Endothelial cell of umbilical vein (primary cell): Measurements from ENCODE around the gene MMRN2. TPM values are rescaled to one million over a fixed set of nuclear protein-coding genes. Genes with fewer than 3 reads are reported as not detected.

Experiments used
- BruUV-seq: library from RNA; stranded (reverse); fragments of 400-500 nt; replicated peaks from 2 replicates; lab custom pipeline; 2021; lab: Mats Ljungman, UMichigan
- CTCF ChIA-PET: fragments of 300-600, 350-600 bp; sonication (Branson Sonifier 250); formaldehyde crosslinking; loops from one replicate; lab custom pipeline; 2021; ENCODE audit warnings: antibody characterized with exemption, inconsistent platforms; lab: Charles Lee
- POLR2A ChIA-PET: fragments of 300-600, 350-600 bp; sonication (Branson Sonifier 250); formaldehyde crosslinking; loops from one replicate; lab custom pipeline; 2021; ENCODE audit warnings: antibody characterized with exemption, inconsistent platforms; lab: Charles Lee
- DNase-seq: peaks from one replicate; pipeline ENCODE4 v3.0.0-alpha.2; 2011; ENCODE audit warnings: low read depth, low spot score
- FAIRE-seq: peaks from 2 replicates; lab custom pipeline; 2011; peaks lifted over from hg19 to GRCh38; lab: Jason Lieb, UNC
- H2AFZ ChIP-seq: 2 replicates; pipeline ENCODE4 v1.6.0; 2012; ENCODE audit warnings: low read depth, low read length, control low read depth, inconsistent platforms
- H3K27ac ChIP-seq: 2 replicates; pipeline ENCODE4 v1.5.1; 2011; ENCODE audit warnings: low read depth, mild to moderate bottlenecking, control low read depth, low read length, moderate library complexity; ENCODE audit not compliant: insufficient read depth
- H3K27me3 ChIP-seq, 2 experiments: 2 replicates each; pipeline versions ENCODE4 v1.6.0 to v1.6.1; 2011; ENCODE audit warnings: low read length in 2 of 2, mixed read lengths in 1 of 2; ENCODE audit not compliant: control insufficient read depth in 2 of 2, insufficient read depth in 2 of 2
- H3K36me3 ChIP-seq, 2 experiments: 2 replicates in 1 of 2; 3 replicates in 1 of 2; pipeline ENCODE4 v1.5.1; 2011; ENCODE audit warnings: low read length in 2 of 2, mild to moderate bottlenecking in 1 of 2, moderate library complexity in 1 of 2; ENCODE audit not compliant: control insufficient read depth in 2 of 2, insufficient read depth in 2 of 2; ENCODE audit errors: extremely low read depth in 1 of 2
- H3K4me1 ChIP-seq: 3 replicates; pipeline ENCODE4 v1.5.1; 2011; ENCODE audit warnings: mild to moderate bottlenecking, low read length; ENCODE audit not compliant: control insufficient read depth, insufficient read depth; ENCODE audit errors: extremely low read depth
- H3K4me2 ChIP-seq: 2 replicates; pipeline ENCODE4 v1.6.1; 2011; ENCODE audit warnings: low read length, control low read depth, mixed read lengths; ENCODE audit not compliant: insufficient read depth
- H3K4me3 ChIP-seq, 3 experiments: fragments of 200-600 bp in 1 of 3; sonication (generic), shearing (Covaris generic) in 1 of 3; replicated peaks in 1 of 3; 2 replicates each; pipeline ENCODE4 v1.5.1; 2011 to 2016; ENCODE audit warnings: control low read depth in 3 of 3, low read length in 3 of 3, mild to moderate bottlenecking in 2 of 3, inconsistent platforms in 1 of 3, low read depth in 1 of 3, moderate library complexity in 1 of 3; ENCODE audit not compliant: insufficient read depth in 1 of 3
- H3K79me2 ChIP-seq: 2 replicates; pipeline ENCODE4 v1.6.0; 2012; ENCODE audit warnings: low read length, inconsistent platforms; ENCODE audit not compliant: control insufficient read depth, insufficient read depth
- H3K9ac ChIP-seq: replicated peaks from 2 replicates; pipeline ENCODE3; 2011; ENCODE audit warnings: low read length, control low read depth; ENCODE audit not compliant: insufficient read depth; ENCODE audit errors: extremely low read depth
- H3K9me1 ChIP-seq: replicated peaks from 3 replicates; pipeline ENCODE4 v1.6.0; 2011; ENCODE audit warnings: mild to moderate bottlenecking, low read length; ENCODE audit not compliant: control insufficient read depth, insufficient read depth; ENCODE audit errors: extremely low read depth
- H3K9me3 ChIP-seq: replicated peaks from 2 replicates; pipeline ENCODE4 v1.5.1; 2012; ENCODE audit warnings: low read length, inconsistent platforms; ENCODE audit not compliant: control insufficient read depth, insufficient read depth
- H4K20me1 ChIP-seq: replicated peaks from 2 replicates; pipeline ENCODE3; 2011; ENCODE audit warnings: mild to moderate bottlenecking, low read length; ENCODE audit not compliant: control insufficient read depth, insufficient read depth; ENCODE audit errors: extremely low read depth
- EZH2 ChIP-seq: IDR thresholded peaks from 2 replicates; pipeline ENCODE4 v1.6.1; 2012; ENCODE audit warnings: borderline replicate concordance, low read depth, mild to moderate bottlenecking, moderate library complexity, low read length, inconsistent platforms; ENCODE audit not compliant: severe bottlenecking
- JUN ChIP-seq: IDR thresholded peaks from 2 replicates; pipeline ENCODE4 v1.6.1; 2011; ENCODE audit warnings: borderline replicate concordance, low read depth; ENCODE audit not compliant: insufficient read length, insufficient read depth
- MYC ChIP-seq: IDR thresholded peaks from one replicate; pipeline ENCODE4 v1.6.1; 2011; ENCODE audit warnings: mild to moderate bottlenecking, low read depth, low read length
- POLR2A ChIP-seq: IDR thresholded peaks from 2 replicates; pipeline ENCODE4 v1.6.1; 2012; ENCODE audit warnings: low read depth, mild to moderate bottlenecking, control low read depth, low read length
- POLR2AphosphoS5 ChIP-seq: IDR thresholded peaks from 2 replicates; pipeline ENCODE4 v1.6.1; 2012; ENCODE audit warnings: low read depth, mild to moderate bottlenecking, control low read depth, low read length, moderate library complexity; ENCODE audit not compliant: insufficient read depth
- dilution Hi-C: fragments of 300-500 bp; cut with MboI; formaldehyde crosslinking; loops from one replicate; pipeline ENCODE4 v1.15.0; 2019; ENCODE audit warnings: low sequenced_read_pairs; ENCODE audit not compliant: extremely low pct_ligation_motif_present
- intact Hi-C: fragments of 100-400 bp; cut with micrococcal nuclease; formaldehyde crosslinking; loops from one replicate; pipeline ENCODE4 v1.10.0; 2022
- polyA plus RNA-seq, 4 experiments: library from polyadenylated mRNA; depleted of rRNA in 3 of 4; stranded (reverse) in 3 of 4; unstranded in 1 of 4; fragments of >200 nt; gene quantifications; 2 replicates each; pipeline versions ENCODE4 v1.2.1 to v1.2.3, GENCODE V29; 2011 to 2012; ENCODE audit warnings: missing spikeins in 1 of 4
- total RNA-seq: library from RNA; stranded (reverse); gene quantifications from 2 replicates; pipeline ENCODE4 v1.2.3, GENCODE V29; 2021

Gene MMRN2
- total and polyA plus RNA-seq, 2 donors (not counting 3 experiments of a cell fraction or from before 2014, with no cell fraction given): 154 to 169 TPM

DNA sequence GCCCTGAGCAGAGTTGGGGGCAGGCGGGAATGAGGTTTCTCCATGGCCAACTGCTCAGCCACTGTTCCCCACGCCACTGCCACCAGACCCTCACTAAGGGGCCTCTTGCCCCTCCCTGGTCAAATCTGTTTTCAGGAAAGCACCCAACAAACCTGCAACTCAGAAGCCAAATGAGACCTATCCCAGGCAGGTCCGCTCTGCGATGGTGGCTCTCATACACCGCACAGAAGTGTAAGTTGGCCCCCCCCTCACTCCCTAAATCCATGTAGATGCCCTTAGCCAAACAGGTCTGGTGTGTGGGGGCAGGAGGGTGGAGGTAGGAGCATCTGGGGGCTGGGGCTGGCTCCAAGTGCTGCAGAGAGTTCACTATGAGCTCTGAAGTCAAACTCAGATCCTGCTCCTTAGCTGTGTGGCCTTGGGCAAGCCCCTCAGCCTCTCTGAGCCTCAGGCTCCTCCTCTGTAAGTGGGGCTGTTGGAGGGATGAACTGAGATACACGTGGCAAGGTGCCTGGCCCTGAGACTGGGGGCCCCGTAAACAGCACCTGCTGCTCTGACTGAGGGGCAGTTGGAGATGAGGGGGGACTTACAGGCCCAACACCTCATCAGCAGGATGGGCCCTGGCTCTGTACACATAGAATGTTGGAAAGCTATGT lies 1.1 kb downstream of the MMRN2 start:
- dilution Hi-C loops: no loop called here
- no peak for FAIRE-seq
- TF ChIP-seq JUN: no peak
- TF ChIP-seq POLR2AphosphoS5: peak; percentile 2
- ChIA-PET POLR2A (interaction anchor here (2.5 kb wide), 1 partner anchor 13 kb away, joined by 11 read pairs; the partner anchor contains the start of gene ADIRF), CTCF (interaction anchor here (0.7 to 8.7 kb wide), 3 partner anchors 12 to 126 kb away, joined by 3 to 325 read pairs (median 110); partner anchors contain the start of gene ADIRF)
- peak; percentile 43 for DNase-seq
- BruUV-seq: TSS peak; percentile 12
- H3K9me3 ChIP-seq: no peaks in the 10 kb centered on the region
- peaks cover 66% of the 10 kb centered on the region for H3K4me1 ChIP-seq
- intact Hi-C loops: loop anchor here (2.0 to 10.0 kb wide), 3 partner anchors 14 to 1928 kb away; partner anchors contain the start of gene STAMBPL1
- H2AFZ ChIP-seq: no peak overlapping the region
- H3K27ac ChIP-seq: peak overlapping the region; percentile 98
- peak overlapping the region; percentile 47 for H3K4me2 ChIP-seq
- H3K9me1 ChIP-seq: no peaks in the 10 kb centered on the region
- no peaks in the 10 kb centered on the region for H3K36me3 ChIP-seq
- no peaks in the 10 kb centered on the region for H3K27me3 ChIP-seq
- peaks cover 65% of the 10 kb centered on the region for H3K79me2 ChIP-seq
- H4K20me1 ChIP-seq: no peaks in the 10 kb centered on the region
- peak overlapping the region; percentile 87 for H3K9ac ChIP-seq
- H3K4me3 ChIP-seq: peak overlapping the region; percentile 32 to 81 (median 65)

DNA sequence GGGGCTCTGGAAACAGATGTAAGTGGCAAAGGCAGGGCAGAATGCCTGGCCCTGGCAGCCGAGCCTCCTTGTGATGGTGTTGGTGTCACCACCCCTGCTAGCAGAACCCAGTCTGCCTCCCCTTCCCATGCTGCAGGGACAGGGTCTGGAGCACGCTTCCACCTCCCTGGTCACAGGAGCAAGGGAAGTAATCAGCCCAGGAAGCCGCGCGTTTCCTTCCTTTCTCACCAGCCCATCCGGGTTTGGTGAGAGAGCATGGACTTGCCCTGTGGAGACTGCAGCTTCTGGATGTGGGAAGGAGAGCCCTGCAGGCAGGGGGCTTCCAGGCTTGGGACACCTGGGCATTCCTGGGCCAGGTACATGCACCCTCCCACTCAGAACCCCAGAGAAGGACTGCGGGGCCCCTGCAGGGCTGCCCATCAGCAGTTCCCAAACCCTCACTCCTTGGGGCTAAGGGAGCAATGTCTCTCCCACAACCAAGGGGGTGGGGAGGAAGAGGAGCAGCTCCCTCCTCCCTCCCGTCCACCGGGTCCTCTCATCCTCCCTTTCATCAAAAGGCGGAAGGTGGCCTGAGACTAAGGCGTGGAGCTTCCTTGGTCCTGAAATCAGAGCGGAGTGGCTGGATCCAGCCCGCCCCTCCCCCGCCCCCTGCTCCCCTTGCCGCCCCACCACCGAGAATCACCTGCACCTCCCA lies 1.8 kb downstream of the MMRN2 start:
- Histone ChIP-seq H3K4me1 (peaks cover 66% of the 10 kb centered on the region), H2AFZ (no peak overlapping the region), H3K27ac (peak overlapping the region; percentile 57), H4K20me1 (no peaks in the 10 kb centered on the region), H3K9ac (peak overlapping the region; percentile 54), H3K79me2 (peaks cover 71% of the 10 kb centered on the region), H3K4me2 (peak overlapping the region; percentile 70), H3K27me3 (no peaks in the 10 kb centered on the region), H3K9me3 (no peaks in the 10 kb centered on the region), H3K4me3 (peak overlapping the region; percentile 32 to 81 (median 65)), H3K36me3 (no peaks in the 10 kb centered on the region), H3K9me1 (no peaks in the 10 kb centered on the region)
- intact Hi-C loops: loop anchor here (2.0 to 10.0 kb wide), 3 partner anchors 15 to 1929 kb away; partner anchors contain the start of gene STAMBPL1
- FAIRE-seq (peak; percentile 92), DNase-seq (peak; percentile 38)
- no TSS peak for BruUV-seq
- dilution Hi-C loops: no loop called here
- POLR2A ChIA-PET: no interaction called here
- CTCF ChIA-PET: interaction anchor here (0.7 to 8.7 kb wide), 3 partner anchors 12 to 126 kb away, joined by 3 to 325 read pairs (median 110); partner anchors contain the start of gene ADIRF
- TF ChIP-seq POLR2A: peak; percentile 65
- TF ChIP-seq POLR2AphosphoS5: peak; percentile 67
- TF ChIP-seq EZH2: no peak
- peak; percentile 50 for TF ChIP-seq MYC
